ENCODE measurements around the gene RARB. TPM values are rescaled to one million over a fixed set of nuclear protein-coding genes. Genes with fewer than 3 reads are reported as not detected.

RARB gene
- total RNA-seq, 2 donors from 2014 or later = 8.9 TPM

DNA sequence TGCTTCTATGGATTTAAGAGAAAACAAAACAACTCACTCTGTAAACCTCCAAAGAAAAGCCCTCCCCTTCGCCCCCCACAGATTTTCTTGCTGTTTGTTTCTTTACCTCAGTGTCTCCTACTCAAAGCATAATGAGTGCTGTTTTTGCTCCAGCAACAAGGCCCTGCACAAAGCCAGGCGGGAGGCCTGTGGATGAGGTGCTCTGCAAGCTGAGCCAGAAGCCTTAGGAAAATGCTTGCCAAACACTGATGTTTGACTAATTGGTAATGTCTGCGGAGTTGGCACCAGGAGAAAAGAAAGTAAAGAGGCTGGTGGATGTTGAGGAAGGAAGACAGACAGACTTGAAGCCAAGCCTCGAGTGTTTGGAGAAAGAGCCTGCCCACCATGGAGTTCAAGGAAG lies 99.7 kb downstream of the RARB start:
- no peak for DNase-seq (ENCODE audit: low spot score)
- intact Hi-C loops (cut with DNase I) = no loop called here

GRCh38 chr3:25531971-25532370 lies 103.9 kb downstream of the RARB start:
- DNase-seq (ENCODE audit: low spot score) = no peak
- intact Hi-C loops (cut with DNase I) = no loop called here

DNA sequence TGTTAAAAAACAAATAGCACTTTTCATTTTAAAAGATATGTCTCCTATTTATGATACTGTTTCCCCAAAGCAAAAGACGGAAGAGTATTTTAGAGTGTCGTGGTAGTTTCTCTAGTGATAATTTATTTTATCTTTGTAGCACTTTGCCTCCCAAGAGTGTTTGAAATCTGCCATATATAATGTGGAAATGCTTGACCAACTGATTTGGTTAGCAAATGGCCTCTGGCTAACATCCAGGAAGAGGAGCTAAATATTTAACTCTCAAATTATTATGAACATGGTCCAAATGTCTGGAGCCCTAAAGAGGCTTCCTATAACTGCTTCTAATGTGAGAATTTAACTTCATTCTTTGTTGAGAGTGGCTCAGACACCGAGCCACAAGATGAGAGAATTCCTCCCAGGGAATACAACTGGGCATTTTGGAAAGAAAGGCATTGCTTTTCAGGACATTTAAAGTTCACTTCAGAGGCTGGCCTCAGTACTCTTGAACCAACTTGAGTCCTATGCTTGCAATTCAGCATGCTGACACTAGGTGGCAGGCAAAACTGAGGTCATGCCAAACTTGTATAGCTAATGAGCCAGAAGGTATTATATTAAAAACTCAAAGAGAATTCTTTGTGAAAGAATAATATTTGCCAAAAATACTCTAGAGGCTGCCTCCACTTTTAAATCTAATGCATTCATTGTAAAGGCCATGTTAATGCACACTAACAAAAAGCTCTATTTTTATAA lies 104.5 kb downstream of the RARB start:
- DNase-seq (ENCODE audit: low spot score) = no peak
- intact Hi-C loops (cut with DNase I) = no loop called here

GRCh38 chr3:25533399-25533798 lies 105.3 kb downstream of the RARB start:
- no peak for DNase-seq (ENCODE audit: low spot score)
- intact Hi-C loops (cut with DNase I) = no loop called here

DNA sequence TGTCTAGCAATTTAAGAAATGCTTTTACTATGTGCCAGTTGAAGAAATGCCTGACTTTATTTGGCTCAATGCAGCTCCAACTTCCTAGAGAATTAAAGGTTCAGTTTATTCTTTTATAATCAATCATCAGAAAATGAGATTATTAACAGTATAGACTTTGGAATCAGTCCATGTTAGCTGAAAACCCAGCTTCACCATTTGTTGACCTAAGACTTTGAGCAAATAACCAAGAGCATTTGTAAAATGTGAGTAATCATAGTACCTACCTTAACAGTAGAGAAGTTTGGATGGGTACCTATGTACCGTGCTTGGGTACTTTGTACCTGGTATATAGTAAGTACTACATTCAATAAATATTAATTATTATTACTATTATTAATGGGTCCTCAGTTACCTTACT lies 105.9 kb downstream of the RARB start:
- DNase-seq (ENCODE audit: low spot score) = no peak
- intact Hi-C loops (cut with DNase I) = no loop called here

- intact Hi-C loops (cut with DNase I) = no loop called here
- DNase-seq (ENCODE audit: low spot score) = no peak
Observed at GRCh38 chr3:25536521-25537391, 108.7 kb downstream of the RARB start.

DNA sequence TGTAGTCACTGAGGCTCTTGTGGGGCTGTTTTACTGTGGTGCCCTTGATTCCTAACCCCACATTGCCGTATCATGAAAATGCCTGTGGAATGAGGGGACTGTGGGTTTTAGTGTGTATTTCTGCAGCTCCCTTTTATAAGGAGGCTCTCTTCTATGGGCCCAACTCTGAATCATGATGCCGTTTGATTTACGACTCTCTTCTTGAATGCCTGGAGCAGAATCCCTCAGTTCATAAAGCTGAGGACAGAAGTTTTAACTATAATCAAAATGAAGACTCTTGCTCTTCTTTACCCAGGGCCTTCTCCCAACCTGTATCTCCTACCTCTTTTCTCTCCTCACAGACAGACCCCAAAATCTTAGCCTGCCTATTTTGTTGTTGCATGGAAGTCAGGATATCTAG lies 109.5 kb downstream of the RARB start:
- DNase-seq (ENCODE audit: low spot score) = no peak
- intact Hi-C loops (cut with DNase I) = no loop called here

GRCh38 chr3:25540273-25540672 lies 112.2 kb downstream of the RARB start:
- intact Hi-C loops (cut with DNase I) = no loop called here

DNA sequence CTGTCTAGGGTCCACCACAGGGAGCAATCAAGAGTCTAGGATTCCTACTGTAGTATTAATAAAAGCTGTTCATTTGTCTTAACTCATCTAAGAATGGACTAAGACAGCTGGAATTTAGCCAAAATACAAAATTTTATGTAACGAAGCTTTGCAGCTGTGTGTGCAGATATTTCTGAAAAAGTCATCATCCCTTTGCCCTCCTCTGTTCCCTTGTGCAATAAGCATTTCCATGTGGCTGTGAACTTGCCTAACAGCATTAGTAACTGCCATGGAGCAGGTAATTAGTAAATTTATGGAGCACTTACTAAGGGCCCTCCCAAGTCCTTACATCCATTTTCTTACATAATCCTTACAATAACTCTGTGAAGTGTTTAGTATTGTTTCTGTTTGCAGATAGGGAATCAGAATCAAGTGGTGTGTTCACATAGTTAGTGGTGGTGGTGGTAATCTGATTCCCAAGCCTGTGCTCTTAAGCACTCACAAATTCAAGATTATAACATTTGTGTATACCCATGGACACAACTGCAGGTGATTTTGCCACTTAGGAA lies 114.5 kb downstream of the RARB start:
- no peak for DNase-seq (ENCODE audit: low spot score)
- intact Hi-C loops (cut with DNase I) = no loop called here

More at GRCh38 chr3:25540273-25540672, 112.2 kb downstream of the RARB start:
- DNase-seq (ENCODE audit: low spot score) = no peak

- intact Hi-C loops (cut with DNase I) = no loop called here
- DNase-seq (ENCODE audit: low spot score) = no peak
Observed at GRCh38 chr3:25547103-25547502, 119.0 kb downstream of the RARB start.

DNA sequence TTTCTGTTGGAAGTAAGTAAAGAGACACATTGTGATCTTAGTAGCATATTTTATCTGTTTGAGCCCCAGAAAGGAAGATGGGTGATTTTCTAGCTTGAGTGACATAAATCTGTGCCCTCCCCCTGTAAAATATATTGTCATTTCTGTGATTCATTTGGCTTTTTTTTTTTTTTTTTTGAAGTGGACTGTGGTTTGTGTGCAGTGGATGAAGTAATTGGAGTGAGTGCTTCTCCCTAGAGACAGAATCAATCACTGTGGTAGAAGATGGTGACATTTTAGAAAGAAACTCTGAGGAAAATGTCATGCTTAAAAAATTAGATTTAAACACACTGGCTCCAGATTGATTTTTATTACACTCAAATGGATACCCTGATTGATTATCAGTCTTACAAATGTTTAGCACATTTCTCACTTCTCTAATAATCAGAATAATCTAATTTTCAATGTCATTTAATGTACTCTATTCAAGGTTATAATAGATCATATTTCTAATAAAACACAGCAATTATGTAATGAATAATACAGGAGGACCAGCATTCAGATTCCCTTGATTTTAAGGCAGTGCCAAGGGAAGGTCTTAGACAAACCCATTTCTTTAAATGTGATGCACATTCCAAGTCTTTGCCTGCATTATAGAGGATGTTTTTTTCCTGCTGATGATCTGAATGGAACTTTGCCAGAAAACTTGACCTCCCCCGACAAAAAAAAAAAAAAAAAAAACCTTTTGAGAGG lies 120.0 kb downstream of the RARB start:
- DNase-seq (ENCODE audit: low spot score) = no peak
- intact Hi-C loops (cut with DNase I) = no loop called here

- DNase-seq (ENCODE audit: low spot score) = no peak
- intact Hi-C loops (cut with DNase I) = no loop called here
Observed at GRCh38 chr3:25548836-25549235, 120.8 kb downstream of the RARB start.

DNA sequence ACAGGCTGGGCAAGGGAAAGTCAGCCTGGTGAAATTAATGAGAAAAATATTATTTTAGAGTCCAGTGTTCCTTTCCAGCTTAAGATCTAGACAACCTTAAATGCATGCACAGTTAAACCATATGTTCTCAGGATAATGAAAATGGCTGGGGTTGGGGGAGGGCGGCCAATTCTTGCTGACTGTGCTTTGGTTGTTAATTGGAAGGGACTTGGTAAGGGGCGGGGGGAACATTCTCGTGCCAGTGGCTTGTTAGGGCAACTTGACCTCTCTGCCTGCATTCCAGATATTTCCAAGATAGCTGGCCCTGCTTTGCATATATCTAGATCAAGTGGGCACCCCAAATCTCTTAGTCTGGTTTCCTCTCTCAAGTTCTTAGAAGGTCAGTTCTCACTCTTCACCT lies 124.2 kb downstream of the RARB start:
- intact Hi-C loops (cut with DNase I) = no loop called here

DNA sequence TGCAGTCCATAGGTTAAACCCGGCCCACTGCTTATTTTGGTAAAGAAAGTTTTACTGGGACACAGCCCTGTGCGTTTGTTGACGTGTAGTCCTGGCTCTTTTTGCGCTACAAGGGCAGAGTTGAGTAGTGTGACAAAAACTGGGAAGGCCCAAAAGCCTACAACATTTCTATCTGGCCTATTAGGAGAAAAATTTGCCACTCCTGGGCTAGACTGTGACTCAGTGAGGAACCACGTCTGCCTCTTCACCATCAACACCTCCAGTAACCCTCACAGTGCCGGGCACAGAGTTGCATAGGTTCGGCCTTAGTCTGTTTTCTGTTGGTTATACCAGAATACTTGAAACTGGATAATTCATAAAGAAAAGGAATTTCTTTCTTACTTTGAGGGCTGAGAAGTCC lies 126.3 kb downstream of the RARB start:
- intact Hi-C loops (cut with DNase I) = no loop called here
- DNase-seq (ENCODE audit: low spot score) = no peak

More for the DNA sequence above, 124.2 kb downstream of the RARB start:
- DNase-seq (ENCODE audit: low spot score) = no peak

DNA sequence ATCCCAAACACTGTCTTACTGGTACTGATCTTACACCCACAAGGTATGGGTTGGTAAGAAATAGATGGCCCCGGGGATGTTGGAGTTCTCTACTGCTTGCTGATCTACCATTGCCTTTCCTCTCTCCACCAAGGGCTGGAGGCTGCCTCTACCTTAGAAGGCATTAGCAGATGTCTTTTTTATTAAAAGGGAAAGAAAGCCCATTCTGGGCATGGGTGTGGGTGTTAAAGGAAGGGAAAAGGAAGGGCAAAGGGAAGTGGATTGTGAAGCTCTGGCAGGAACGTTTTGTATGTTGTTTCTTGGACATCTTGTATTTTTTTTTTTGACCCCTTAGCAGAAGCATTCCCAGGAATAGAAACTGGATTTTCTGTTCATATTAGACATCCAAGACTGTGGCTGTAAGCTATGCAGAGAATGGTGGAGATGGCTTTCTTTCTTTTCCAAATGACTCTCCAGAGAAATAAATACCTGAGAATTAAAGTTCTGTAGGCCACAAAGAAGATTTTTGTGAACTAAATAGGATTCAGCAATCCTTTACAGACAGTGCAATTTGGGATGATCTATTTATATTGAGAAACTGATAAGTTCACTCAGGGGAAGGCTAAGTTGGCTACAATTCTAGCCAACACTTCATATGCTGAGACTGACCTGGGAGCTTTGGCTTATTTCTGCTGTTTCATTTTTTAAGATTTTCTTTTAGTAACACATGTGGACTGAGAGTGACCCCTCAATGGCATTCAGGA lies 127.8 kb downstream of the RARB start:
- no peak for DNase-seq (ENCODE audit: low spot score)

DNA sequence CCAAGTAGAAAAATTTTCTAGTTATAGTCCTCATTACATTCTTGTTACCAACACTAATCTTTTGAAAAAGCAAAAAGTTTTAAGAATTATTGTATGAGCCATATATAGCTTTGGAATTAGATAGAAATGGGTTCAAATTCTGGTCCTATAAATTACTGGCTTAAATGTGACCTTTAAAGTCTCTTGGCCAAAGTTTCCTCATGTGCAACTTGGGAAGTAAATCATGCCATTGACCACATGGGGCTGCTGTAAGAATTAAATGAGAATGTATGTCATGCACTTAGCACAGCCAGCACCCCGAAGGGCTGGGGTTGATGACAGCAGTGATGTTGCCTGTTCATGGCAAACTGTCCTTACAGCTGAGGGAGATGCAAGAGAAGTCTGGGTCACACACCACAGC lies 128.4 kb downstream of the RARB start:
- intact Hi-C loops (cut with DNase I) = no loop called here
- no peak for DNase-seq (ENCODE audit: low spot score)

More for the DNA sequence above, 127.8 kb downstream of the RARB start:
- intact Hi-C loops (cut with DNase I) = no loop called here

DNA sequence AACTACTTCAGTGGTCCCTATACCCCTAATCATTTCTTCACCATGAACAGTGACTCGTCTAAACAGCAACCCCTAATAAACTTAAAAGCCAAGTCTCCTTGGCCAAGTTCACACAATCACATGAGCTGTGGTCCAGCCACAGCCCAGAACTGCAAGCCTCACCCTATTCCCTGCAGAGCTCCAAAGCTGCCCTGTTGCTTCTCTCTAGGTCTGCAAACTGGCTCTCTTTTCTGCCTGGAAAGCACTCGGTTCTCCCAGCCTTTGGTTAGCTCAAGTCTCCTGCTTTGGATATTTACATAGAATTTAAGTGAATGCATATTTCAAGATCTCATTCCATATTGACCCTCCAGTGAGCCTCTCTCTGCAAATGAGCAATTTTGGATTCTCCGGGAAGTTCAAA lies 129.6 kb downstream of the RARB start:
- no peak for DNase-seq (ENCODE audit: low spot score)
- intact Hi-C loops (cut with DNase I) = no loop called here

GRCh38 chr3:25558121-25558520 lies 130.1 kb downstream of the RARB start:
- intact Hi-C loops (cut with DNase I) = no loop called here
- no peak for DNase-seq (ENCODE audit: low spot score)

GRCh38 chr3:25558796-25559195 lies 130.7 kb downstream of the RARB start:
- DNase-seq (ENCODE audit: low spot score) = no peak
- intact Hi-C loops (cut with DNase I) = no loop called here

Data from posterior vena cava (tissue), 2 donors.